SJCRH30 (cell line): ENCODE data around the gene CCL23. TPM values are rescaled to one million over a fixed set of nuclear protein-coding genes. Genes with fewer than 3 reads are reported as not detected.
"Not testable (repeated sequence)": the region's sequence is repeated elsewhere in the genome, so short reads cannot be mapped to it uniquely, and the experiment has no call there.

Experiments
- DNase-seq, 2 experiments: peaks; one replicate each; pipeline ENCODE4 v3.0.0-alpha.2; 2015 to 2020
- H3K27ac ChIP-seq: fragments of 250-450 bp; sonication (Bioruptor Pico); 2 replicates; pipeline ENCODE4 v1.5.1; 2020; ENCODE audit warnings: mild to moderate bottlenecking, moderate library complexity
- H3K27me3 ChIP-seq: fragments of 250-450 bp; sonication (Bioruptor Pico); 2 replicates; pipeline ENCODE4 v1.5.1; 2020; ENCODE audit warnings: mild to moderate bottlenecking, moderate library complexity
- H3K36me3 ChIP-seq: fragments of 250-450 bp; sonication (Bioruptor Pico); 2 replicates; pipeline ENCODE4 v1.5.1; 2020; ENCODE audit warnings: mild to moderate bottlenecking, moderate library complexity
- H3K4me1 ChIP-seq: fragments of 250-450 bp; sonication (Bioruptor Pico); 2 replicates; pipeline ENCODE4 v1.5.1; 2020; ENCODE audit warnings: mild to moderate bottlenecking, moderate library complexity
- H3K4me3 ChIP-seq: fragments of 250-450 bp; sonication (Bioruptor Pico); 2 replicates; pipeline ENCODE4 v1.5.1; 2020; ENCODE audit warnings: mild to moderate bottlenecking, moderate library complexity
- H3K9me3 ChIP-seq: fragments of 250-450 bp; sonication (Bioruptor Pico); replicated peaks from 2 replicates; pipeline ENCODE4 v1.5.1; 2020; ENCODE audit warnings: mild to moderate bottlenecking, moderate library complexity
- total RNA-seq: library from RNA; depleted of rRNA; stranded (reverse); fragments of >200 nt; shearing (Covaris generic); gene quantifications from 2 replicates; pipeline ENCODE4 v1.2.3, GENCODE V29; 2014

The CCL23 gene
- total RNA-seq, 1 experiment from 2014 or later, result not detected

DNA sequence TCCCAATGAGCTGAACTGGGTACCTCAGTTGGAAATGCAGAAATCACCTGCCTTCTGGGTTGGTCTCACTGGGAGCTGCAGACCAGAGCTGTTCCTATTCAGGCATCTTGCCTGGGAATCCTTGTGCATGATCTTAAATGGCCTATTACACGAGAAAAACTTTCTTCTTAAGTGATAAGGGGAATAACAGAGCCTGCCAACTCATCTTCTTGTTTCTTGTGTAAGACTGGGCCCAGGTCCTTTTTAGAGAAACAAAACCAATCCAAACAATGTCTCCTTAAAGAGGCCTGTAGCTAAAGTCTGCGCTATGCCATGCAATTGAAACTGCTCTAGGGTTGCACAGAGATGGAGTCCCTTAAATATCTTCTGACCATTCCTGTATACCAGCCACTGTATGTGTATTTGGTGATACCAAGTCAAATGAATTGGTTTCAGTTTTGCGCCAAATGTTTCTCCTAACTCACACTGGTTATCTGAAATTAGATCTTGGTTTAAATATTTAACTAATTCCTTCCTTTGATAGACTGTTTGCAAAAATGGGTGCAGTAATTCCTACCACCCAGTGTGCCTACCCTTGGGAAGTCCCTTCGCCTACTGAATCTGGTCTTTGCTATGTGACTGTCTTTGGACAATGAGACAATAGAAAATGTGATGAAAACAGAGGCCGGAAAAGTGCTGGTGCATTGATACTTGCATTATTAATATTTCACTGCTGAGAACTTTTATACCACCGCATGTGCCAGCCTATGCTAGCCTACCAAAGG, 6.5 kb upstream of the CCL23 start:
- Histone ChIP-seq H3K4me3 (no peak overlapping the region), H3K36me3 (no peaks in the 10 kb centered on the region), H3K27ac (no peak overlapping the region), H3K27me3 (0 out of 2 replicates have a peak, but pooled peaks cover 5% of the 10 kb centered on the region), H3K9me3 (no peaks in the 10 kb centered on the region), H3K4me1 (no peaks in the 10 kb centered on the region)
- DNase-seq, result no peak

DNA sequence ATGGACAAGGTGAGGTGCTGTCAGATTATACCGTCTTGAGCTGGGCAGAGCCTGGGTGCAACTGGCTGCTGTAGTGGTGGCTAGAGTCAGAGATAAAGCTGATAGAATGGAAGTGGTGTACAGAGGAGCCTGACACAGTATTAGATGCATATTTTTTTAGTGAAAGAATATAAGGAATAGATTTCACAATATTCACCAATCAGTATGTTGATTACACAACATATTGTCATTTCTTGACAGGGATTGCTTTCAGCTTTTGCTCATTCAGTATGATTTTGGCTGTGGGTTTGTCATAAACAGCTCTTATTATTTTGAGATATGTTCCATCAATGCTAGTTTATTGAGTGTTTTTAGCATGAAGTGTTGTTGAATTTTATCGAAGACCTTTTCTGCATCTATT, 1.7 kb upstream of the CCL23 start:
- Histone ChIP-seq H3K4me1 (no peaks in the 10 kb centered on the region), H3K27me3 (peaks cover 21% of the 10 kb centered on the region), H3K27ac (no peak overlapping the region), H3K4me3 (no peak overlapping the region), H3K9me3 (no peaks in the 10 kb centered on the region), H3K36me3 (no peaks in the 10 kb centered on the region)
- DNase-seq, result no peak

DNA sequence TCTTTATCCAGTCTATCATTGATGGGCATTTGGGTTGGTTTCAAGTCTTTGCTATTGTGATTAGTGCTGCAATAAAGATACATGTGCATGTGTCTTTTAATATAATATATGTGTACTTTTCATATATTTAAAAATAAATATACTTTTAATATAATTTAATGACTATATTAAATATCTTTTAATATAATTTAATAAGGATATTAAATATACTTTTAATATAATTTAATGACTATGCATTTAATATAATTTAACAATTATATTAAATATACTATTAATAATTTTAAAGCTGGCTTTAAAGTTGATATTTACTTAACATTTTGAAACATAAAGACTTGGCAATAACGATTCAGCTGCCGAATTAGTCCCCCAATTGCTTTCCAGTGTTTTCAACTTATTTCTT, 1.2 kb downstream of the CCL23 start:
- Histone ChIP-seq H3K36me3 (no peaks in the 10 kb centered on the region), H3K9me3 (no peaks in the 10 kb centered on the region), H3K4me3 (no peak overlapping the region), H3K27me3 (peaks cover 17% of the 10 kb centered on the region), H3K4me1 (no peaks in the 10 kb centered on the region), H3K27ac (no peak overlapping the region)
- DNase-seq, result no peak

DNA sequence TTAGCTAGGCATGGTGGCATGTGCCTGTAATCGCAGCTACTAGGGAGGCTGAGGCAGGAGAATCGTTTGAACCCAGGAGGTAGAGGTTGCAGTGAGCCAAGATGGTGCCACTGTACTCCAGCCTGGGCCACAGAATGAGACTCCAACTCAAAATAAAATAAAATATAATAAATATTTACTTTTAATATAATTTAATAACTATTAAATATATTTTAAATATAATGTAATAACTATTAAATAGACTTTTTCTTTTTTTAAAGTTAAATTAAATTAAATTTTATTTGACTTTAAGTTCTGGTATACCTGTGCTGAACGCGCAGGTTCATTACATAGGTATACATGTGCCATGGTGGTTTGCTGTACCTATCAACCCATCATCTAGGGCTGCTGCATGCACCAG, 1.9 kb downstream of the CCL23 start:
- not testable (repeated sequence) for H3K4me3 ChIP-seq, H3K36me3 ChIP-seq, H3K4me1 ChIP-seq, H3K9me3 ChIP-seq, H3K27ac ChIP-seq, DNase-seq
- H3K27me3 ChIP-seq, result peaks cover 17% of the 10 kb centered on the region

DNA sequence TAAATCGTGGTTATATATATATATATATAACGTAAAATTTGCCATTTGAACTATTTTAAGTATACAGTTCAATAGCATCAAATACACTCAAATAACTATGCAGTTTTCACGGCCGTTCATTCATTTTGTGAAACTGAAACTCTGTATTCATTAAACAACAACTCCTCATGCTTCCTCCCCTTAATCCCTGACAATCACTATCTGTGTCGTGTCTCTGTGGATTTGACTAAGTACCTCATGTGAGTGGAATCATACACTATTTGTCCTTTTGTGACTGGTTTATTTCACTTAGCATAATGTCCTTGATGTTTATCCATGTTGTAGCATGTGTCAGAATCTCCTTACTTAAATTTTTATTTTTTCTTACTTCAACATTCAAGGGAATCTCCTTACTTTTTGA, 2.8 kb downstream of the CCL23 start:
- Histone ChIP-seq H3K27ac (no peak overlapping the region), H3K36me3 (no peaks in the 10 kb centered on the region), H3K27me3 (peaks cover 17% of the 10 kb centered on the region), H3K9me3 (no peaks in the 10 kb centered on the region), H3K4me3 (no peak overlapping the region), H3K4me1 (no peaks in the 10 kb centered on the region)
- DNase-seq, result no peak

DNA sequence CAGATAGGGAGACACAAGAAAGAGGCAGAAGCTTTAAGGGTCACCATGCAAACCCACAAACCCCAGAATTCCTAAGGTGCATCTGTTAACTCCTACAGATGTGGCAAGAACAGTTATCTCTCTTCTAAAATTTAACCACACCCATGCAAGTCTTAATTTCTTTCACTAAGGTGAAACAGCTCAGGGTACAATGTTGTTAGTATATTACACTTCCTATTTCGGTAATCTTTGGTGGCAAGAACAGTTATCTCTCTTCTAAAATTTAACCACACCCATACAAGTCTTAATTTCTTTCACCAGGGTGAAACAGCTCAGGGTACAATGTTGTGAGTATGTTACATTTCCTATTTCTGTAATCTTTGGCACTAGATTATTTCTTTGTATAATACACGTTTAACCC, 6.6 kb downstream of the CCL23 start:
- no peak for DNase-seq
- H3K36me3 ChIP-seq, result no peaks in the 10 kb centered on the region
- H3K27ac ChIP-seq, result no peak overlapping the region
- no peaks in the 10 kb centered on the region for H3K9me3 ChIP-seq
- H3K4me3 ChIP-seq, result no peak overlapping the region
- H3K4me1 ChIP-seq, result no peaks in the 10 kb centered on the region
- H3K27me3 ChIP-seq, result peaks cover 16% of the 10 kb centered on the region

DNA sequence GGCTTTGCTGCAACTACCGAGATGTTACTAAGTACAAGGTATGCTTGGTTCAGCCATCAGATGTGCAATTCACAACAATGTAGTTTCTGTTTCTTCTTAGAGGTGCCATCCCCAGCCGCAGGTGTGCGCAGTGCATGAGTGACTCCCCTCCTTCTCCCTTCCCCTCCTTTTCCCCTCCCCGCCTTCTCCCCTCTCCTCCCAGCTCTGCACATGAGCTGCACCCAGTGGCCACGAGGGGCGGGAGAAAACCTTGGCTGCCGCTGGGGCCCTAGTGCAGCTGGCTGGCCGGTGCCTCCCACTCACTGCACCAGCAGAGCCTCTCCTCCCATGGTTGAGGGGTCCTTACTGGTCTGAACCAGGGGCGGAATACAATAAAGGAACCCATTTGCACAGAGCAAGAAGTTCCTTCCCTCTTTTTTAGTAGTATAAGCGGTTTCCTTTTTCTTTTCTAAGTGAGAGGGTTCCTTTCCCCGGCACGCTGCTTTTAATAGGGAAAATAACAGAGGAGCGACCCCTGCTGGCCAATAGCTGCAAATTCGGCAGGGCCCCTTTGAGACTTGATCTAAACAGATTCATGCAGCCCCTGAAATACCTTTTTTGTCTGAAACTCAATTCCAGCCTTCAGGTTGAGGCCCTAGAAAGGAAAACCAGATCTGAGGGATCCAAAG, 8.6 kb downstream of the CCL23 start:
- Histone ChIP-seq H3K27me3 (peaks cover 15% of the 10 kb centered on the region; the same call in 1 of the 2 replicates), H3K36me3 (no peaks in the 10 kb centered on the region), H3K9me3 (no peaks in the 10 kb centered on the region), H3K4me3 (no peak overlapping the region), H3K4me1 (no peaks in the 10 kb centered on the region), H3K27ac (no peak overlapping the region)
- peak; percentile 20 to 57 for DNase-seq

DNA sequence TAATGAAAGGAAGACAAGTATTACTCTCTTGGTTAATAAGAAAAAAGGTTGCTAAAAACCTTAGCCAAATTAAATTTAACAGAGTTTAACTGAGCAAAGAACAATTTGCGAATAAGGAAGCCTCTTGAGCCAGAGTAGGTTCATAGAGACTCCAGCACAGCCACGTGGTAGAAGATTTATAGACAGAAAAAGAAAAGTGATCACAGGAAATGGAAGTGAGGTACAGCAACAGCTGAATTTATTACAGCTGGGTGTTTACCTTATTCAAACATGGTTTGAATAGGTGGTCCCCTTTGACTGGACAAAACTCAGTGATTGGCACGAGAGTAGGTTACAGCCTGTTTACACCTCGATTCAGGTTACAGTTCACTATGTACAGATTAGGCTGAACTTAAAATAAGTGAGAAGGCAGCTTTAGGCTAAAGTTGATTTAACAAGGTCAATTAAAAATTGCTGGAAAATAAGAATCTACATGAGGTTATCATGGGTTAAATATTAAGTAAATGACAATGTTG, 13.1 kb downstream of the CCL23 start:
- no peak overlapping the region for H3K27ac ChIP-seq
- H3K36me3 ChIP-seq, result no peaks in the 10 kb centered on the region
- peak in 1 of 2 experiments; percentile 38 for DNase-seq
- no peaks in the 10 kb centered on the region for H3K4me1 ChIP-seq
- no peaks in the 10 kb centered on the region for H3K9me3 ChIP-seq
- H3K27me3 ChIP-seq, result peaks cover 23% of the 10 kb centered on the region
- no peak overlapping the region for H3K4me3 ChIP-seq

DNA sequence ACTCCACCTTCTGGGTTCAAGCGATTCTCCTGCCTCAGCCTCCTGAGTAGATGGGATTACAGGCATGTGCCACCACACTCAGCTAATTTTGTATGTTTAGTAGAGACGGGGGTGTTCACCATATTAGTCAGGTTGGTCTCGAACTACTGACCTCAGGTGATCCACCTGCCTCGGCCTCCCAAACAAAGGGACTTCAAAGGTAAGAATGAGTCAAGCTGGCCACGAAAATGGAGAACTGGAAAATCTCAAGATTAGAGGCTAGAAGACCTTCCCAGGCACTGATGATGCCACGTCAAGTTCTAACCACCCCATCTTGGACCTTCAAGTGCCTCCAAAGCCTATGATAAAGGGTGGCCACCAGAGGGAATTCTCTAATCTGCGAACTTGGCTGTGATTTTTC, 15.1 kb downstream of the CCL23 start:
- Histone ChIP-seq H3K4me1 (no peaks in the 10 kb centered on the region), H3K27me3 (peaks cover 20% of the 10 kb centered on the region), H3K27ac (no peak overlapping the region), H3K36me3 (no peaks in the 10 kb centered on the region), H3K4me3 (no peak overlapping the region), H3K9me3 (no peaks in the 10 kb centered on the region)
- DNase-seq, result no peak

DNA sequence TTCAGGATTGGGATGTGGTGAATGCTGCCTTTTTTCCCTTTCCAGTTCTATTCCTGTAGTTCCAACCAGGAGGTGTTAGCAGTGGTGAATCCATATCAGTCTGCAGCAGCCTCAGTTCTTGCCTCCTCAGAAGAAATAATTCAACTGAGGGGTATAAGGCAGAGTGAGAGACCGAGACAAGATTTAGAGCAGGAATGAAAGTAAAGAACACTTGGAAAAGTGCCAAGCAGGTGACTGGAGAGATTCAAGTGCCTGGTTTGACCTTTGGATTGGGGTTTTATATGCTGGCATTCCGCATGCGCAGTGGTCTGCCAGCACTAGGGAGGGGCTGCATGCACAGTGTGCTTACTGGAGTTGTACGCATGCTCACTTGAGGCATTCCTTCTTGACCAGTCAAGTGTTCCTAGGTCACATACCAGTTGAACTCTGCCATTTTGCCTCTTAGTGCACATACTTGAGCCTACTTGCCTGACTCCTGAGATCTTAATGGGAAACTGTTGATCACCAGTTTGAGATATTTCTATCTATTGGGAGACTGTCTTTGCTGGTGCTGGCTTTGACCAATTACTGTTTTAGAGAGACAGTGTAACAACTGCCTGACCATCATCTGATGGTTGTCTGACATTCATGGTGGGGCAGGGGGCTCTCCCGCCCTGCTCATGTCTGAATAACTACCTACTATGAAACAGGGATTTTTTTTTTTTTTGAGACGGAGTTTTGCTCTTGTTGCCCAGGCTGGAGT, 15.7 kb downstream of the CCL23 start:
- Histone ChIP-seq H3K36me3 (no peaks in the 10 kb centered on the region), H3K27ac (no peak overlapping the region), H3K4me3 (no peak overlapping the region), H3K9me3 (no peaks in the 10 kb centered on the region), H3K4me1 (no peaks in the 10 kb centered on the region), H3K27me3 (peaks cover 20% of the 10 kb centered on the region)
- no peak for DNase-seq

DNA sequence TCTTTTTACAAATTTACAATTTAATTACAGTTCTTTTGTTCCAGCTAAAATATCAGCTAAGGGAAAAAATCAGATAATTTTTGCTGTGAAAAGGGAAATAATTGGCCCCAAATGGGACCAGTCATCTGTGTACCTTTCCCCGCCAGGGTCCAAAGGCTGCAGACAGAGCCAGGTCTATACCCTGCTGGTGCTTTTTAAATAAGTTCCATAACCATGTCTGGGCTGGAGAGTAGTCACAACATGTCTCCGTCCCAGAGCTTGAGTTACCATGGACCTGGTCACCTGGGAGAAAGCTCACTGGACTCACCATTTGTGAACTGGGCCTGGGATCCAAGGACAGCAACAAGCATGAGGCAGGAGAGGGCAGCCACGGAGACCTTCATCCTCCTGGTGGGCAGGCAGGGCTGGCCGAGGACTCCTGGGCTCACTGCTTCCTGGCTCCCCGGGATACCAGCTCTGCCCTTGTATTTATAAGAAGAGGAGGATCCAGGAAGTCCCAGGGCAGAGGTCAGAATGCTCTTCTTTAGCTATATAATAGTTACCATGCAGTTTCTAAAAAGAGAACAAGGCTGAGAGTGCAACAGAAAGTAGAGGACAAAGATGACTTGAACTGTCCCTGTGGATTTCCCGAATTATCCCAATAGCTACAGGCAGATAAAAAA, 16.5 kb downstream of the CCL23 start, which contains the start of gene CCL15:
Gene CCL15 (minus strand): TSS at position 444 of the 662 bp plus-strand sequence. CDS start 61 bp downstream, at position 383.
- H3K27me3 ChIP-seq, result peaks cover 15% of the 10 kb centered on the region
- no peak for DNase-seq
- no peaks in the 10 kb centered on the region for H3K4me1 ChIP-seq
- H3K4me3 ChIP-seq, result no peak within 1 kb of the TSS
- no peaks in the 10 kb centered on the region for H3K36me3 ChIP-seq
- H3K27ac ChIP-seq, result no peak within 1 kb of the TSS
- H3K9me3 ChIP-seq, result no peaks in the 10 kb centered on the region

DNA sequence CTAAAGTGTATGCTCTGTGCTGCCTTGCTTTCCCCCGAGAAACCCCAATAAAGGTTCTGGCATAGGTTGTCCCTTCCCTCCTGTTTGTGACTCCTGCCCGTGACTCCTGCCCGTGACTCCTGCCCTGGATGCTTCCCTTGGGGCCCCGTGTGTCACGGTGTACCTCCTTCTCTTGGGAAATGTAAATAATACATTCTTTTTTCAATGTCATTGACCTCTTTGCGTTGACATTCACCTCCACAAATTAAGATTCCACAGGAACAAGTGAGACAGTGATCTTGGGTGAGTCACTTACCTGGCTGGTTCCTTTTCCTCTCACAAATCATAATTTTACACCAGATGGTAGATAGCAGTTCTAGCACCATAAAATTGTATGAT, 17.1 kb downstream of the CCL23 start:
- no peak for DNase-seq
- no peaks in the 10 kb centered on the region for H3K9me3 ChIP-seq
- no peak overlapping the region for H3K4me3 ChIP-seq
- H3K4me1 ChIP-seq, result no peaks in the 10 kb centered on the region
- no peaks in the 10 kb centered on the region for H3K36me3 ChIP-seq
- peaks cover 10% of the 10 kb centered on the region for H3K27me3 ChIP-seq
- no peak overlapping the region for H3K27ac ChIP-seq

DNA sequence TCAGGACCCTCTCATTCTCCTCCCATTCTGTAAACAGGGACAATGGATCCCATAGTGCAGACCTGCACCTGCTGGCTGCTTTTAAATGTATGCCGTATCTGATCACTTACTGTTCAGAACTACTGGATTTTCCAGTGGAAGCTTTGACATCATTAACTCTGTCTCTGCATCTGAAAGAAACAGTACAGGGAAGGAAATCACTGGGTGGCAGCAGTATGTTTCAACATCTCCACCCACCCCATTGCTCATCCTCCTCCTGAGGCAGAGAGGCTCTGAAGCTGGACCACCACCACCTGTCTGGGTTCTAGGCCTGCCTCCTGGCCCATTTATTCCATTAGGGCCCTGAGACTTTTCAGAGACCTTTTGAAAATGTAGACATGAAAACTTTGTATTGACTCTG, 19.0 kb downstream of the CCL23 start:
- Histone ChIP-seq H3K4me1 (no peaks in the 10 kb centered on the region), H3K9me3 (no peaks in the 10 kb centered on the region), H3K27ac (no peak overlapping the region), H3K36me3 (no peaks in the 10 kb centered on the region), H3K27me3 (peaks cover 11% of the 10 kb centered on the region), H3K4me3 (no peak overlapping the region)
- DNase-seq, result no peak

DNA sequence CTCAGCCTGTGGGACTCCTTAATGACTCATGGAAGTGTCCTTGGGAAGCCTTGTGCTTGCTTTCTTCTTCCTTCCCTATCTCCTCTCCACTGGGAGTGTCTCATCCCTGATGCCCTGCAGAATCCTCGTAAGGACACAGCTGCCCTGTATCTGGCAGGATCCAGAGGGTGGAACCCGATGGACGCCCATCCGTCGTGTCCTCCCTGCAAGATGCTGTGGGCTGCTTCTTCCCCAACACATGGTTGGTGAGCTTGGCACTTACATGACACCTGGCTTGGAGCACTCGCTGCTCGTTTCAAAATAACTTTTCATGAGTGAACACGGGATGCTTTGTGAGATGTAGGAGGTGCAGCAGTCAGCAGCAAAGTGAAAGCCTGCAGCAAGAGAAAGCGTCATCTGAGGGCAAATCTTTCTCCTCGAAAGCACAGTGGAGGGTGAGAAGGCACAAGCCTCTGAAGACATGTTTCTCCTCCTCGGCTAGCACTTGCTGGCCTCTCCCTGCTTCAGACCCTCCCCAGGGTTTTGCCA, 19.7 kb downstream of the CCL23 start:
- H3K36me3 ChIP-seq, result no peaks in the 10 kb centered on the region
- no peaks in the 10 kb centered on the region for H3K4me1 ChIP-seq
- H3K4me3 ChIP-seq, result no peak overlapping the region
- no peak for DNase-seq
- no peaks in the 10 kb centered on the region for H3K9me3 ChIP-seq
- no peak overlapping the region for H3K27ac ChIP-seq
- peaks cover 11% of the 10 kb centered on the region for H3K27me3 ChIP-seq
